Measurements from ENCODE around the gene APOA5.
"Not testable (repeated sequence)": the region's sequence is repeated elsewhere in the genome, so short reads cannot be mapped to it uniquely, and the experiment has no call there.

Gene APOA5

GRCh38 chr11:116827461-116827860 lies 35.8 kb upstream of the APOA5 start:
- no peak for DNase-seq

GRCh38 chr11:116826751-116827431 lies 35.2 kb upstream of the APOA5 start:
- DNase-seq: no peak

GRCh38 chr11:116825854-116826750 lies 34.4 kb upstream of the APOA5 start:
- DNase-seq: no peak

- DNase-seq: no peak
Measured at GRCh38 chr11:116825434-116825833, 33.8 kb upstream of the APOA5 start.

DNA sequence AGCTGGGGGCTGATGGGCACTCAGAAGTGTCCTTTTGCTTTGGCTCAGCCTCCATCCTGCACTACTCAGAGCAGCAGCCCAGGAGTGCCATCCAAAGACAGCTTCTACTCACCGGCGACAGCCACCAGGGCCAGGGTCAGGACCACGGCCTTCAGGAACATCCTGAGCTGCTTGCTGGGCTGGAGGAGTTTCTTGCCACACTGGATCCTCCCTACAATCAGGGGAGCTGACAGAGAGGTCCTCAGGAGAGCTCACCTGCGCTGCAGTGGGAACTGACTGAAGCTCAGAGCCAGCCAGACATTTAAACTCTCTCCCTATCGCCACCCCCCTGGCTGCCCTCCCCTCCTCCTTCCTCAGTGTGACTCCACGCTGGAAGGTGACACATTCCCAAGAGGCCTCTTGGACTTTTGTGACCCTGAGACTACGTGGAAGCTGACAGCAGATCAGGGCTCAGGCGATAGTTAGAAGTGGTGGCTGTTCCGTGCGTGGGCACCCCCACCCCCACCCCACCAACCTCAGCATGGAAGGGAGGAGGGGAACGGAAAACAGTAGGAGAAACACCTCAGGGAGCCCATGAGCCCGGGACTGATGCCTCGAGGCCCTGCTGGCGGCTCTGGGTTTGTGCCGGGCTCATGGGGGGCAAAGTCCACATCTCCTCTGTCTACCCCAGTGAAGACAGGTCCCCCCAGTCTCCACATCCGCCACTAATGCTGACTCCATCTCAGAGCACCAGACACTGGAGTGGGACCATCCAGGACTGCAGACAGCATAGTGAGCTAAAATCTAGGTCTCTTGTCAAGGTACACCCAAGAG lies 31.6 kb upstream of the APOA5 start, which contains the start of gene APOA4:
Gene APOA4, minus strand, starts transcription at position 274 of the 813 bp plus-strand sequence. Its CDS starts 113 bp downstream, at position 161.
- DNase-seq: no peak

DNA sequence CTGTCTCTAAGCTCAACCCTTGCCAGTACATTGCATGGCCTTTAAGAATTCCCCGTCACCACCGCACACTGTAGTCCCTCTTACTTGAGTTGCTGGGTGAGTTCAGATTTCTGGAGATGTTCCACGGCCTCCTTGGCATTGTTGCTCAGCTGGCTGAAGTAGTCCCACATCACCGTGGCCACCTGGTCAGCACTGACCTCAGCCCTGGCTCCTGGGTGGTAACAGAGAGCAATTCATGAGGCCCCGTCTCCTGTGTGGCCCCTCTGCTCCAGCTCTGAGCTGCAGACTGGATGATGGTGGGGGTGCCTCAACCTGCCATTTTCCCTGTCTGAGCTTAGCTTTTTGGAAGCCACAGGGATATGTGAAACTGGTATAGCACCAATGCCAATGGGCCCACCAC lies 30.9 kb upstream of the APOA5 start:
- DNase-seq: no peak

DNA sequence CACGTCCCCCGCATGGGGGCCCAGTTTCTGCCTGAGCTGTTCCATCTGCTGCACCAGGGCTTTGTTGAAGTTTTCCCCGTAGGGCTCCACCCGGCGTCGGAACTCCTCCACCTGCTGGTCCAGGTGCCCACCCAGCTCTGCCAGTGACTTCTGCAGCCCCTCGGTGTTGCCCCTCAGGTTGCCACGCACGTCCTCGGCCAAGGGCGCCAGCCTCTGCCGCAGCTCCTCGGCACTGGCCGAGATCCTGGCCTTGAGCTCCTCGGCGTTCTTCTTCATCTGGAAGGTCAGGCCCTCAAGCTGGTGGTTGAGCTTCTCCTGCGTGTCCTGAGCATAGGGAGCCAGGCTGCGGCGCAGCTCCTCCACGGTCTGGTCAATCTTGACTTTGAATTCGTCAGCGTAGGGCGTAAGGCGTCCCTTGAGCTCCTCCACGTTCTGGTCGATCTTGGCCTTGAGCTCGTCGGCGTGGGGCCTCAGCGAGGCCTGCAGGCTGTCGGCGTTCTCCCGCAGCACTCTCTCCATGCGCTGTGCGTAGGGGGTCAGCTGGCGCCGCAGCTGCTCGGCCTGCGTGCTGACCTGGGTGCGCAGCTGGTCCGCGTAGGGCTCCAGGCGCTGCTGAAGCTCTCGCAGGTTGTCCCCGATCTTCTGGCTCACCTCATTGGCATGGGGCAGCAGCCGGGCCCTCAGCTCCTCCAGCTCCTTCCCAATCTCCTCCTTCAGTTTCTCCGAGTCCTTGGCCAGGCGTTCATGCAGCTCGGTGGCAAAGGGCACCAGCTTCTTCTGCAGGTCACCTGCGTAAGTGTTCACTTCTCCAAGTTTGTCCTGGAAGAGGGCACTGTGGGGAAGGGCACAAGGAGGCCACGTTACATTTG lies 29.6 kb upstream of the APOA5 start:
- no peak for DNase-seq

DNA sequence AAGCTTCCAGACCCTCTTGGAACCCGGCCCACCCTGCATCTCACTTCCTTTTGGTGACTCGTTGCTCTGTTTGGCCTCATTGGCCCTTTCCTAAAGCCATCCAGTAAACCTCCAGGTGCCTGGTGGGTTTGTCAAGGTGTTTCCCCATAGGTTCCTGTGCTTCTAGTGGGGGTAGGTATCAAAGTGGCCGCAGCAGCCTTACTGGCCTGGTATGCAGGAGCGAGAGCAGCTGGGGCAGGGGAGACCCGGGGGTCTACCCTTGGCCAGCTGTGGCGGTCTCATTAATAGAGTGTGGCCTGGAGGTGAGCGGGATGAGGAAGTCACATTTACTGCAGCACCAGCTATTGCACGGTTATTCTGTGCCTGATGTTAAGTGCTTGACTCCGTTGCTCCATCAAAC lies 27.4 kb upstream of the APOA5 start:
- DNase-seq: no peak

- no peak for DNase-seq
Measured at GRCh38 chr11:116814502-116814901, 22.8 kb upstream of the APOA5 start.

GRCh38 chr11:116813781-116814471 lies 22.2 kb upstream of the APOA5 start:
- no peak for DNase-seq

DNA sequence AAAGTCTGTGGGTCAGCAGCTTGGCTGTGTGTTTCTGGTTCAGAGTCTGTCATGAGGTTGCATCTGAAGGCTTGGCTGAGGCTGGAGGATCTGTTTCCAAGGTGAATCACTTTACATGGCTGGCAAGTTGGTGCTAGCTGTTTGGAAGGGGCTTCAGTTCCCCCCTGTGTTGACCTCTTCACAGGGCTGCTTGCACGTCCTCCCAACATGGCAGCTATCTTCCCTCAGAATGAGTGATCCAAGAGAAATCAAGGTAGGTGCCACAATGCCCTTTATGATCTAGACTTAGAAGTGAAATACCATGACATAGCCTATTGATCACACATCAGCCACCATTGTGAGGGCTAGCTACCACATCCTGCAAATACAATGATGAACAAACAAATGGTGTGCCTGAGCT lies 21.5 kb upstream of the APOA5 start:
- no peak for DNase-seq

DNA sequence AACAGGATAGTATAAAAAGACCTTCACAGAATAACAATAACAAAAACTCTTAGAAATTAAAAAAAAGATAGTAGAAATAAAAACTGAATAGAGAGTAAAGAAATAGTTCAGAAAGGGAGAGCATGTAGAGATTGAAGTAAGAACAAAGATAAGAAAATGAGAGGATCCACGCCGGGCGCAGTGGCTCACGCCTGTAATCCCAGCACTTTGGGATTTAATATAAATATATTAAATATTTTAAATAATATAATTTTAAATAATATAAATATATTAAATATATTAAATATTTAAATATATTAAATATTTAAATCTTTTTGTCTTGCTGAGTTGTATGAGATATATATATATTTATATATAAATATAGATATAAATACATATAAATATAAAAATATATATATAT lies 20.4 kb upstream of the APOA5 start:
- no peak for DNase-seq

DNA sequence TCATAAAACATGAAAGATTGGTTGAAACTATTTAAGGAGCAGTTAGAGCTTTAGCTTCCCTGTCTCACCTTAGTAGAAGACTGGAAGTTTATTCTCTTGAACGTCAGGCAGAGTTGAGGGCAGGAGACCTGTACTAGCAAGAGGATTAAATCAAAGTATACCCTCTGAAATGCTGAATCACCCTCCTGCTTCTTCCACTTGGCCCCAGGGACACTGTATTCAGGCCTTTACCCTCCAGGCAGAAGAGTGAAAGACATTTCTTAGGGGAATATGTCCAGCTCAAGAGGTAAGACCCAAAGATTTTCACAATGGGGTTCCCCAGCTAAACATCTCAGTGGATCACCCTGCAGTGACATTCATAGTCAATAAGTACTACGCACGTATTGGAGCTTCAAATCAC lies 19.5 kb upstream of the APOA5 start:
- DNase-seq: no peak

- DNase-seq: no peak
Measured at GRCh38 chr11:116808262-116809175, 16.8 kb upstream of the APOA5 start.

DNA sequence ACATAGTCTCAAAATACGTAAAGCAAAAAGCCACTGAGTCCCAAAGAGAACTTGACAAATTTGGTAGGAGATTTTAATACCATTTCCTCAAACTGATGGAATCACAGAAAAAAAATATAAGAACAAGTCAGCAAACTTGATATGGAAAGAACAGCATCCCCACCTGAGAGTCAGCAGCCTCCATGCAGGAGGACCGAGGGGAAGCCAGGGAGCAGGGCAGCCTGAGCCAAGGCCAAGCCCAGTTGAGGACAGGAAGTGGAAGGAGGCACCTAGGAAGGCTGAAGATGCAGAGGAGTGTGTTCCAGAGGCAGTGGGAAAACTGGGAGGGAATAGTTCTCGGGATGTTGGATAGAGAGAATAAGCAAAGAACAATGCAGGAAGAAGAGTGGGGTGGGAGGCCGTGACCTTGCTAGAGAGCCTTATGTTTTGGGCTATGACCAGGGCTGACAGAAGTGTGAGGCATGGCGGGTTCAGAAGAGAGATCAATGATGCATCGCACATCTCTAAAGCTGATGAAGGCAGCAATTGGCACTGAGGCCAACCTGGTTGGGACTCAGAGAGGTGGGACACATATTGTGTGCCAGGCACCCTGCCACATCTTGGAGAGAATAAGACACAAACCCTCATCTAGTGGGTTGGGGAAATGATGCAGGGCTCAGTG lies 16.1 kb upstream of the APOA5 start:
- no peak for DNase-seq

GRCh38 chr11:116804001-116804400 lies 12.3 kb upstream of the APOA5 start:
- DNase-seq: no peak

DNA sequence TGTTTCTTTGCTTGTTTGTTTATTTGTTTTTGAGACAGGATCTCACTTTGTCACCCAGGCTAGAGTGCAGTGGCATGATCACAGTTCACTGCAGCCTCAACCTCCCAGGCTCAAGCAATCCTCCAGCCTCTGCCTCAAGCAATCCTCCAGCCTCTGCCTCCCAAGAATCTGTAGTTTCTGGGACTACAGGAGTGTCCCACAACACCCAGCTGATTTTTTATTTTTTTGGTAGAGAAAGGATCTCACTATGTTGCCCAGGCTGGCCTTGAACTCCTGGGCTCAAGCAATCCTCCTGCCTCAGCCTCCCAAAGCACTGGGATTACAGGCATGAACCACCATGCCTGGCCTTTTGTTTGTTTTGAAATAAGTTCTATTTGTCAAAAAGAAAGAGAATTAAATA lies 10.0 kb upstream of the APOA5 start:
- DNase-seq: not testable (repeated sequence)

GRCh38 chr11:116800610-116801009 lies 8.9 kb upstream of the APOA5 start:
- DNase-seq: no peak

DNA sequence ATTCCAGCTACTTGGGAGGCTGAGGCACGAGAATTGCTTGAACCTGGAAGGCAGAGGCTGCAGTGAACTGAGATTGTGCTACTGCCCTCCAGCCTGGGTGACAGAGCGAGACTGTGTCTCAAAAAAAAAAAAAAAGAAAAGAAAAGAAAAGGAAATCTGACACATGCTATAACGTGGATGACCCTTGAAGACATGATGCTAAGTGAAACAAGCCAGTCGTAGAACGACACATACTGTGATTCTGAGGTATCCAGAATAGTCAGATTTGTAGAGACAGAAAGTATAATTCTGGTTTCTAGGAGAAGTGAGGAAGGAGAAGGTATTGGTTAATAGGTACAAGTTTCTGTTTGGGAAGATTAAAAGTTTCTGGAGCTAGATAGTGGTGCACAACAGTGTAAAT lies 6.7 kb upstream of the APOA5 start:
- DNase-seq: no peak

DNA sequence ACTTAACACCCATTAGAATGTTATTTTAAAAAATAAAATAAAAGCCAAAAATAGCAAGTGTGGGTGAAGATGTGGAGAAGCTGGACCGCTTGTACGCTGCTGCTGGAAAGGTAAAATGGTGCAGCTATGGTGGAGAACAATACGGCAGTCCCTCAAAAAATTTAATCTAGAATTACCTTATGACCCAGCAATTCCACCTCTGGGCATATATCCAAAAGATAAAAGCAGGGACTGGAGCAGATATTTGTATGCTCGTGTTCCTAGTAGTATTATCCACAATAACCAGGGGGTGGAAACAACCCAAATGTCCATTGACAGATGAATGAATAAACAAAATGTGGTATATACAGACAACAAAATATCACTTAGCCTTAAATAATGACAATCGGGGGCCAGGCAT lies 6.1 kb upstream of the APOA5 start:
- no peak for DNase-seq
